COR-L47 (cell line): ENCODE data around the gene VIPR2.
"Not testable (repeated sequence)": the region's sequence is repeated elsewhere in the genome, so short reads cannot be mapped to it uniquely, and the experiment has no call there.

Experiments
- DNase-seq: peaks from one replicate; lab custom pipeline; 2025; lab: John Stamatoyannopoulos, UW

Gene VIPR2

GRCh38 chr7:159105066-159105780, 39.4 kb downstream of the VIPR2 start:
- DNase-seq: no peak

- DNase-seq: no peak
These were observed 40.3 kb downstream of the VIPR2 start for GRCh38 chr7:159104188-159104920.

DNA sequence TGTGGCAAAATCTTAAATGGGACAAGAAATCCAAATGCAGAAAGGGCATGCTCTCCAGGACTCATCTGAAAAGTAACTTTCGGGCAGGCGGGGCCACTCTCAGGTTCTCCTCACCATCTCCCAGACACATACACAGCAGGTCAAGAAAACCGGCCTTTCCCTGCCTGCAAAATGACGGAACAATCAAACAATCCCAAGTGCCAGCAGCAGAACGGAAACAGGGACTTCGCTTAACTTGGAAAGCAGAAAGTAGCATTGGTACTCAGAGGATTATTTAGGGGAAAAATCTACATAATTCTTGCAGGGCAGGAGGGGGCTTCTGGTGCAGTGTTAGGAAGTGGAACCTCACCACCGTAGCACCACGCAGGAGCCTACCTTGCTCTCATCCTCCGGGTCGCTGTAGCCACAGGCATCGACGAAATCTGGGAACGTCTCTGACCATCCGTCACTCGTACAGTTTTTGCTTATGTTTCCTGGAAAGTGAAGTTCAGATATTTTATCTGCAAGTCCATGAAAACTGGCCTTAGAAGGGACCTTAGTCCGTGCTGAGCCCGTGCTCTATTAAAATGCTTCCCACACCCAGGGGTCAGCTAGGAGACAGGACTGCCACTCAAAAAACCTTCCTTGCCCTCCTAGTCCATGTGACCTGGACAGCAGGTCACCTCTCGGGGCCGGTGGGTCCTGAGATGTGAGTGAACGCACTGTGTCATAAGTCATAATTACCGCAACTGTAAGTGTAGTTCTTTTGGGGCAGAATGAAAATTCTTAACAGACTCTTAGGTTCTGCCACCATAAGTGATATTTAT, 41.1 kb downstream of the VIPR2 start:
- no peak for DNase-seq

DNA sequence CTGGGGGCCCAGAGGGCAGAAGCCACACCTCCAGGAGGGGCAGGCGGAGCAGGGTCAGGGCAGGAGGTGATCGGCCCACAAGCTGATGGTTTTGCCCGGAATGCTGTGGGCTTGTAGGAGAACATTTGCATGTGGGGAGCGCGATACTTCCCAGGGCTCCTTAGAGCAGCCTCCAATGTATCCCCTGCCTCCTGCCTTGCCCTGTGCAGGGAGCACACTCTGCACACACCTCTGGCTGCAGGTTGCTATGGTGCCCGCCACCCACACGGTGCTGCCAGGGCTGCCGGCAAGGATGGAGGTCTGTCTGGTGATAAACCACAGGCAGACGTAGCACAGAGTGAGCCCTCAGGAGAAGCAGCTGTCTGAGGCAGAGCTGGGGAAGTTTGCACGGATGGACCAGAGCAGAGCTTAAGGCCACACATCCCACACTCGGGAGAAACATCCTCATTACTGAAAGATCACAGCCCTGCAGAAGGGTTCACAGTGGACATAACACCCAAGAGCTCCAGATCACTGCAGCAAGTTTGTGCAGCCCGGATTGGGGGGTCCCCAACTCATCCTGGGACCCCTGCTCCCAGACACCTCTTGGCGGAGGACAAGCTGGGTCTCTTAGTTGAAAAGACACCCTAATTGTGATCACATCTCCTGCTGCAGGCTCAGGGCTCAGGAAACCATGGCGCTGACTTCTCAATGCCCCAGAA, 41.8 kb downstream of the VIPR2 start:
- no peak for DNase-seq

- DNase-seq: not testable (repeated sequence)
These were observed 43.0 kb downstream of the VIPR2 start for GRCh38 chr7:159101661-159102091.

DNA sequence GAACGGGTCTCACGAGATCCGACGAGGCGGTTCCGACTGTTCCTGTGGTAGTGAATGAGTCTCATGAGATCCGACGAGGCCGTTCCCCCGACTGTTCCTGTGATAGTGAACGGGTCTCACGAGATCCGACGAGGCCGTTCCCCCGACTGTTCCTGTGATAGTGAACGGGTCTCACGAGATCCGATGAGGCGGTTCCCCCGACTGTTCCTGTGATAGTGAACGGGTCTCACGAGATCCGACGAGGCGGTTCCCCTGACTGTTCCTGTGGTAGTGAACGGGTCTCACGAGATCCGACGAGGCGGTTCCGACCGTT, 43.6 kb downstream of the VIPR2 start:
- not testable (repeated sequence) for DNase-seq

DNA sequence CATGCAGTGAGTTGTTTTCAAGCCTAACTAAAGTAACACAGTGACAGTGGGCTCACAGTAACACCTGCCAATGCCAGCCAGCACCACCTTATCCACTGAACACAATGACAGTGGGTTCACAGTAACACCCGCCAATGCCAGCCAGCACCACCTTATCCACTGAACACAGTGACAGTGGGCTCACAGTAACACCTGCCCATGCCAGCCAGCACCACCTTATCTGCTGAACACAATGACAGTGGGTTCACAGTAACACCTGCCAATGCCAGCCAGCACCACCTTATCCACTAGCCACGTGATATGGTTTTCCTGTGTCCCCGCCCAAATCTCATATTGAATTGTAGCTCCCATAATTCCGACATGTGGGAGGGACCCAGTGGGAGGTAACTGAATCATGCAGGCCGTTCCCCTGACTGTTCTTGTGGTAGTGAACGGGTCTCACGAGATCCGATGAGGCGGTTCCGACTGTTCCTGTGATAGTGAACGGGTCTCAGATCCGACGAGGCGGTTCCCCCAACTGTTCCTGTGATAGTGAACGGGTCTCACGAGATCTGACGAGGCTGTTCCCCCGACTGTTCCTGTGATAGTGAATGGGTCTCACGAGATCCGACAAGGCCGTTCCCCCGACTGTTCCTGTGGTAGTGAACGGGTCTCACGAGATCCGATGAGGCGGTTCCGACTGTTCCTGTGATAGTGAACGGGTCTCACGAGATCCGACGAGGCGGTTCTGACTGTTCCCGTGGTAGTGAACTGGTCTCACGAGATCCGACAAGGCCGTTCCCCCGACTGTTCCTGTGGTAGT, 44.2 kb downstream of the VIPR2 start:
- DNase-seq: not testable (repeated sequence)

DNA sequence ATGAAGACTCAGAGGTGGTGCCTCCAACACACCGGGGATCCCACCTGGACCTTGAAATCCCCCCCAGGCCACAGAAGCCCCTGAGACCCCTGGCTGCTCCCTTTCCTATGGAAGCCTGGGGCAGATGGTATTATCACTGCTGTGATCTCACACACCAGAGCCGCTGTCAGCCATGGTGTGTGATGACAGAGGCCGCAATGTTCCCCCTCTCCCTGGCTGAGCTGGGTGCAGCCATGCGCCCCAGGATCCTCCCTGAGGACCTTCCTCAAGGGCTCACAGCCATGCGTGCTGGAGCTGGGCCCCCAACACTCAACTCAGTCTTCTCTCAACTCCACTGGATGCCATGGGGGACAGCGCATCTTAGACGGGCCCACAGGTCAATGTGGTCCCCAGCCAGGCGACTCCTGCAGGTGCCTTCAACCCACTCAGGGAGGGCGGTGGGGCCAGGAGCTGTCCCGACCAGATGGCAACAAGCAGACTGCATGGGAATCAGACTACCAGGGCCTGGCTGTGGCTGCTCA, 44.9 kb downstream of the VIPR2 start:
- no peak for DNase-seq

DNA sequence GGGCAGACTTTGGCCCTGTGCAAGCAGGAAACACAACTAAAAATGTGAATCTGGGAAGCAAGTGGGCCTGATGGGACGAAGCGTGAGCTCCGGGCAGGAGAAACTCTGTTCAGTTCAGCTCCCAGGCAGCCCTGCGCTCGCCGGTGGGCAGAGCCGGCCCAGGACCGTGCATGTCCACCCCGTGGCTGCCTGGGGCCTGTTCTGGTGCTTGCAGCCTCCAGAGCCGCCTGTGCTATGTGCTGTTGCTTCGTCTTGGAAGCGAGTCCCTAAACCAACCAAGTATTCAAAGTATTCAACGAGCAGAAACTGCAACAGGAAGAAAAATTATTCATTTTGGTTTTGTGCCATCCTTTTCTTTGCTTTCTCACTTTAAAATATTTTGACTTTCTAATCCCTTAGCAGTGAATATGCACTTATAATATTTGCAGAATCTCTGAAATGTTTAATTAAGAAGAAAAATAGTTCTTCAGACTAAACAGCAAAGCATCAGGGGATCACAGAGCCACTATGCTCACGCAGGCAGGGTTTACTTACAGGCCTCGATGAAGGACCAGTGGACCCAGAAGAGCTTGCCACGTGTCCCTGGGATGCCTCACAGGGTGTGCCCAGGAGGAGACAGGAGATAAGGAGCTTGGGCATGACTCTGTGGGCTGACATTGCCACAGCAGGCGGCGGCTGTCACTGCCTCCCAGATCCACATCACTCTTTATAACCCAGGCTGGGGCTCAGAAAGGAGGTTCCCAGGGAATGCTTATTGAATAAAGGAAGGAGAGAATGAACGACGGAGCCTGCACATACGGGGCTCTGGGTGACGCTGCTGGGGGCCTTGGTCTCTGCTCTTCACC, 45.6 kb downstream of the VIPR2 start:
- DNase-seq: no peak

DNA sequence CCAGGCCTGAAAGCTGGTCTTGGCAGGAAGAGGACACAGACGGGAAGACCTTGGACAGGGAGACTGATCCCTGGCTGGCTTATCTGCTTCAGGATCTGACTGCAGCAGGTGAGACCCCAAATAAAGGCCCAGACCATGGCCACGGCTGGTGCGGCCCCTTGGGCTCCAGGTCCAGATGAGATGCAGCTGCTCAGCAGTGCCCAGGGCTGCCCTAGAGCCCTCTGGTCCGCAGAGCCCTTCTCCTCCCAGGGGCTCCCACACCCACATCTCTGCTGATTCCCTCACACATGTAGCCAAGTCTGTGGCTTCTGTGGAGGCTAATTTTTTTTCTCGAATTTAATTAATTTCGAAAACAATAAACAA, 46.3 kb downstream of the VIPR2 start:
- no peak for DNase-seq

GRCh38 chr7:159097661-159098423, 46.8 kb downstream of the VIPR2 start:
- no peak for DNase-seq

- no peak for DNase-seq
These were observed 47.7 kb downstream of the VIPR2 start for GRCh38 chr7:159096736-159097581.

- DNase-seq: no peak
These were observed 48.7 kb downstream of the VIPR2 start for GRCh38 chr7:159095979-159096411.

DNA sequence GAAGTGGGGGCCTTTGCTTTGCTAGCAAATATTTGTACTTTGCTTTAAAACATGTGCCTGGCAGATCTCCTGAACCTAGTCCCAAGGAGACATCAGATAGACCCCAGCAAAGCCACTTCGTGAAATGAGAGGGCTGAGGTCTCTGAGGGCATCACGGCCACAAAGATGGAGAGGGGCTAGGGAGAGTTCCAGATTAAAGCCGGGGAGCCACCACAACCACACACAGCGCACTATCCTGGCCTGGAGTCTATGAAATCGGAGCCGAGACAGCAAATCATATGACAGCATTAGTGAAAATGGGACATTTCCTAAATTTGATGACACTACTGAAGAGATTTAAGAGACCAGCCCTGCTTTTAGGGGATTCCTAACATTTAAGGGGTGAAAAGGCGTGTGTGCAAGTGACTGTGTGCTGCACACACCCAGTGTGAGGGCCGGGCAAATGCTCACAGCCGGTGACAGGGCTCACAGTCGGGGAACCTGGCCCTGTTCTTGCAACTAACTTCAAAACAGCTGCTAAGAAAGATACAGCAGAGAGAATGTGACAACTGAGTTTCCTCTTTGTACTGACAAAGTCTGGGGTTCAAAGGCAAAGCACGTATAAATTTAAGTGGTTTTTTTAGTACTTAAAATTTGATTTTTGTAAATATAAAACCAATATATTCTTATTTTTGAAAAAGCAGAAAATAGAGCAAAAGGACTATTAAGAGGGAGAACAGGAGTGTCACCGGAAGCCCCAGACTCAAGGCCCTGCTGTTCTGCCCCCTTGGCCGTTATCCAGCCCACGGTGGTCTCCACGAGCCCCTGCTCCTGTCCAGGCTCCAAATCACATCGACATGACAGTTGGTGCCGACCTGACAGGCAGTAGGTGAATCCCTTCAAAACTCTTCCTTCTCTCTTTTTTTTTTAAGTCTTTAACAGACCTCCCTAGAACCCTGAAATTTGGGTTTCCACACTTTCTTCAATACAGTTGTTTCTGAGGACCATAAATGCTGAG, 49.5 kb downstream of the VIPR2 start:
- DNase-seq: no peak

GRCh38 chr7:159094023-159094740, 50.5 kb downstream of the VIPR2 start:
- DNase-seq: peak; percentile 79

GRCh38 chr7:159093351-159093971, 51.2 kb downstream of the VIPR2 start:
- DNase-seq: no peak
